GM21619 (cell line): Measurements from ENCODE around the gene AASDHPPT.

Source experiments
- ATAC-seq: cut with Tn5 transposase; IDR thresholded peaks from one replicate; pipeline ENCODE4 v1.9.1; 2021; ENCODE audit not compliant: unreplicated experiment

Gene AASDHPPT

GRCh38 chr11:106086135-106086534, 8.7 kb downstream of the AASDHPPT start:
- no peak for ATAC-seq

GRCh38 chr11:106086850-106087249, 9.4 kb downstream of the AASDHPPT start:
- ATAC-seq, result no peak

GRCh38 chr11:106087815-106088435, 10.5 kb downstream of the AASDHPPT start:
- no peak for ATAC-seq

- no peak for ATAC-seq
Observed at GRCh38 chr11:106088896-106089295, 11.4 kb downstream of the AASDHPPT start.

- peak; percentile 98 for ATAC-seq
Observed at GRCh38 chr11:106091480-106092123, 14.1 kb downstream of the AASDHPPT start.

GRCh38 chr11:106092446-106092845, 15.0 kb downstream of the AASDHPPT start:
- ATAC-seq, result no peak

- ATAC-seq, result no peak
Observed at GRCh38 chr11:106098893-106099553, 21.6 kb downstream of the AASDHPPT start.

GRCh38 chr11:106101370-106101769, 23.9 kb downstream of the AASDHPPT start:
- no peak for ATAC-seq

- ATAC-seq, result no peak
Observed at GRCh38 chr11:106101819-106102218, 24.4 kb downstream of the AASDHPPT start.

- ATAC-seq, result no peak
Observed at GRCh38 chr11:106105986-106106385, 28.5 kb downstream of the AASDHPPT start.

- ATAC-seq, result no peak
Observed at GRCh38 chr11:106121570-106122320, 44.3 kb downstream of the AASDHPPT start.

GRCh38 chr11:106127604-106128003, 50.1 kb downstream of the AASDHPPT start:
- ATAC-seq, result no peak

GRCh38 chr11:106128740-106129139, 51.3 kb downstream of the AASDHPPT start:
- no peak for ATAC-seq

- ATAC-seq, result no peak
Observed at GRCh38 chr11:106131998-106132397, 54.5 kb downstream of the AASDHPPT start.

- no peak for ATAC-seq
Observed at GRCh38 chr11:106132582-106133354, 55.3 kb downstream of the AASDHPPT start.

GRCh38 chr11:106133529-106133928, 56.1 kb downstream of the AASDHPPT start:
- ATAC-seq, result no peak

GRCh38 chr11:106137061-106137460, 59.6 kb downstream of the AASDHPPT start:
- ATAC-seq, result no peak

GRCh38 chr11:106137758-106138157, 60.3 kb downstream of the AASDHPPT start:
- no peak for ATAC-seq
